ENCODE data around the gene TMEM17. TPM values are rescaled to one million over a fixed set of nuclear protein-coding genes. Genes with fewer than 3 reads are reported as not detected.

The TMEM17 gene
- total RNA-seq, 1 experiment from 2014 or later: 3.2 TPM

- Histone ChIP-seq H3K4me1 (ENCODE audit: control insufficient read depth in 1 of 2, insufficient read depth in 2 of 2, low read length in 2 of 2) (peaks cover 0 to 18% of the 10 kb centered on the region in 2 experiments; a peak in 3 of 4 replicates), H3K27me3 (ENCODE audit: insufficient read depth, low read length) (no peaks in the 10 kb centered on the region), H3K4me3 (replicated peaks in 1 of 2; ENCODE audit: low read depth in 1 of 2, low read length in 2 of 2) (no peak overlapping the region), H3K36me3 (ENCODE audit: control insufficient read depth in 1 of 2, insufficient read depth in 2 of 2, low read length in 2 of 2) (peaks cover 0 to 5% of the 10 kb centered on the region in 2 experiments; a peak in 2 of 4 replicates), H3K9me3 (ENCODE audit: control insufficient read depth in 1 of 2, insufficient read depth in 1 of 2, low read depth in 1 of 2, low read length in 2 of 2) (no peaks in the 10 kb centered on the region), H4K20me1 (ENCODE audit: insufficient read depth) (no peaks in the 10 kb centered on the region), H3K4me2 (ENCODE audit: low read length) (no peak overlapping the region), H3K9me2 (ENCODE audit: insufficient read depth) (no peaks in the 10 kb centered on the region), H2AFZ (ENCODE audit: low read depth, low read length, poor library complexity, severe bottlenecking) (no peak overlapping the region), H3K9ac (ENCODE audit: low read length) (no peak overlapping the region), H3K79me2 (ENCODE audit: insufficient read depth, low read length) (no peaks in the 10 kb centered on the region), H3K27ac (ENCODE audit: low read depth, low read length) (no peak overlapping the region)
- ChIA-PET RAD21 (ENCODE audit: low non-redundant PET in 1 of 2, low total read pairs in 2 of 2, uncharacterized antibody in 2 of 2, unreplicated experiment in 2 of 2) (no interaction called here), POLR2A (no interaction called here), CTCF (no interaction called here)
- intact Hi-C loops (cut with micrococcal nuclease): no loop called here
- ATAC-seq: no peak
- no peak for DNase-seq (ENCODE audit: low read depth, low spot score)
- TF ChIP-seq EGR1 (IDR thresholded peaks at IDR 0.05; ENCODE audit: low read depth): no peak
- TF ChIP-seq YY1 (IDR thresholded peaks at IDR 0.05; ENCODE audit: extremely low read depth, insufficient replicate concordance, low read depth, low read length): no peak
- no peak for TF ChIP-seq SP1 (IDR thresholded peaks at IDR 0.05; ENCODE audit: low read depth)
- TF ChIP-seq ELF1 (IDR thresholded peaks at IDR 0.05; ENCODE audit: borderline replicate concordance, low read depth): no peak
- no peak for TF ChIP-seq MAX (IDR thresholded peaks at IDR 0.05)
- TF ChIP-seq ZFX (IDR thresholded peaks at IDR 0.05): no peak
- no peak for TF ChIP-seq EZH2 (IDR thresholded peaks at IDR 0.05)
- no peak for TF ChIP-seq CEBPB (IDR thresholded peaks at IDR 0.05; ENCODE audit: low read depth)
- TF ChIP-seq REST (IDR thresholded peaks at IDR 0.05; ENCODE audit: low read depth): no peak
- no peak for TF ChIP-seq ZNF274 (IDR thresholded peaks at IDR 0.05; ENCODE audit: low read depth, low read length)
- no peak for TF ChIP-seq SIN3A (IDR thresholded peaks at IDR 0.05; ENCODE audit: low read depth)
- TF ChIP-seq CTCF (IDR thresholded peaks at IDR 0.05 in 2 of 3, conservative IDR thresholded peaks at IDR 0.05 in 1 of 3; ENCODE audit: borderline replicate concordance in 1 of 3, insufficient read depth in 1 of 3, low read depth in 2 of 3, low read length in 2 of 3): no peak
- no peak for TF ChIP-seq RAD21 (IDR thresholded peaks at IDR 0.05; ENCODE audit: low read depth)
- no peak for TF ChIP-seq EZH2phosphoT487 (IDR thresholded peaks at IDR 0.05; ENCODE audit: borderline replicate concordance)
- TF ChIP-seq SRF (IDR thresholded peaks at IDR 0.05; ENCODE audit: low read depth): no peak
- no peak for TF ChIP-seq POLR2A (IDR thresholded peaks at IDR 0.05; ENCODE audit: borderline replicate concordance, extremely low read depth, insufficient read depth, insufficient read length)
- BruUV-seq (replicated peaks): no TSS peak
Observed at GRCh38 chr2:62498739-62499138, 7.3 kb downstream of the TMEM17 start.
